K562 (cell line): Measurements from ENCODE around the gene RPL39L. TPM values are rescaled to one million over a fixed set of nuclear protein-coding genes. Genes with fewer than 3 reads are reported as not detected.

Source experiments
- CBFA2T2 ChIP-seq: fragments of 450-650 bp; conservative IDR thresholded peaks from 2 replicates; pipeline ENCODE4 v1.6.1; 2017; ENCODE audit warnings: mild to moderate bottlenecking
- CBFA2T3 ChIP-seq: fragments of 450-650 bp; IDR thresholded peaks from 2 replicates; pipeline ENCODE4 v1.6.1; 2017
- EHMT2 ChIP-seq: fragments of 450-650 bp; IDR thresholded peaks from 2 replicates; pipeline ENCODE4 v1.6.1; 2018; ENCODE audit warnings: antibody characterized with exemption
- FOXJ3 ChIP-seq: sonication (generic); formaldehyde crosslinking; IDR thresholded peaks from 2 replicates; pipeline ENCODE4 v1.4.0; 2020; ENCODE audit warnings: mild to moderate bottlenecking, missing genetic modification reagents
- HEY1 ChIP-seq: fragments of 250-450 bp; sonication (Bioruptor Pico); IDR thresholded peaks from 2 replicates; pipeline ENCODE4 v1.5.0; 2020; ENCODE audit warnings: mild to moderate bottlenecking, moderate library complexity, borderline replicate concordance
- JUN ChIP-seq, 2 experiments: sonication (generic) in 1 of 2; formaldehyde crosslinking in 1 of 2; IDR thresholded peaks; 2 replicates each; pipeline versions ENCODE4 v1.6.1 to v1.8.0; 2012 to 2022; ENCODE audit warnings: borderline replicate concordance in 2 of 2, mild to moderate bottlenecking in 2 of 2, improper control_type of control experiment in 1 of 2, low read depth in 1 of 2, low read length in 1 of 2, missing genetic modification reagents in 1 of 2
- MNT ChIP-seq, 2 experiments: fragments of 450-650 bp; conservative IDR thresholded peaks; 2 replicates each; pipeline ENCODE4 v1.6.1; 2017; ENCODE audit warnings: mild to moderate bottlenecking in 2 of 2, moderate library complexity in 2 of 2
- NBN ChIP-seq: fragments of 450-650 bp; IDR thresholded peaks from 2 replicates; pipeline ENCODE4 v1.6.1; 2016; ENCODE audit warnings: low read depth, mild to moderate bottlenecking
- TSC22D4 ChIP-seq: fragments of 450-650 bp; IDR thresholded peaks from 2 replicates; pipeline ENCODE4 v1.6.1; 2016; ENCODE audit warnings: missing genetic modification characterization, missing biosample characterization, control low read depth
- ZNF143 ChIP-seq: sonication (generic); formaldehyde crosslinking; IDR thresholded peaks from 2 replicates; pipeline ENCODE4 v1.9.0; 2022; ENCODE audit warnings: mild to moderate bottlenecking, missing genetic modification reagents
- polyA plus RNA-seq, 8 experiments: library from polyadenylated mRNA; depleted of rRNA in 4 of 8; stranded (reverse) in 5 of 8; unstranded in 3 of 8; fragments of >200 nt; fragmentation: Nextera tagmentation in 2 of 8; fragmentation: Illumina TruSeq in 1 of 8; extraction: Ambion mirVana in 2 of 8; extraction: Trizol in 1 of 8; gene quantifications; 2 replicates each; pipeline versions ENCODE4 v1.2.1 to v1.2.3, GENCODE V29; 2011 to 2014; ENCODE audit warnings: inconsistent platforms in 1 of 8, missing spikeins in 1 of 8
- total RNA-seq, 7 experiments: library from RNA; depleted of rRNA in 6 of 7; stranded (reverse); fragments of >200 nt in 6 of 7; fragmentation: Illumina TruSeq in 2 of 7; extraction: Trizol in 2 of 7; gene quantifications; 2 replicates each; pipeline versions ENCODE4 v1.2.1 to v1.2.3, GENCODE V29; 2011 to 2021; ENCODE audit warnings: low replicate concordance in 1 of 7
- TF ChIP-seq, protein P1 (sequence below): fragments of 450-650 bp; formaldehyde crosslinking; IDR thresholded peaks from 2 replicates; pipeline ENCODE4 v1.4.0; 2020; ENCODE audit warnings: mild to moderate bottlenecking, moderate library complexity
- TF ChIP-seq, protein P2 (sequence below): fragments of 450-650 bp; IDR thresholded peaks from 2 replicates; pipeline ENCODE4 v1.6.1; 2017; ENCODE audit warnings: antibody characterized with exemption, mild to moderate bottlenecking
- TF ChIP-seq, protein P3 (sequence below): fragments of 450-650 bp; formaldehyde crosslinking; IDR thresholded peaks from 2 replicates; pipeline ENCODE4 v1.4.0; 2020; ENCODE audit warnings: mild to moderate bottlenecking, mixed read lengths
- TF ChIP-seq, protein P4 (sequence below): sonication (generic); formaldehyde crosslinking; IDR thresholded peaks from 2 replicates; pipeline ENCODE4 v1.8.0; 2022; ENCODE audit warnings: missing genetic modification reagents, mild to moderate bottlenecking, moderate library complexity, borderline replicate concordance

RPL39L gene
- total and polyA plus RNA-seq, 9 of the 15 experiments (the other 6 are each of a cell fraction or from before 2014, with no cell fraction given): 15.0 to 122 (median 45.5) TPM

- TF ChIP-seq, protein P1, sequence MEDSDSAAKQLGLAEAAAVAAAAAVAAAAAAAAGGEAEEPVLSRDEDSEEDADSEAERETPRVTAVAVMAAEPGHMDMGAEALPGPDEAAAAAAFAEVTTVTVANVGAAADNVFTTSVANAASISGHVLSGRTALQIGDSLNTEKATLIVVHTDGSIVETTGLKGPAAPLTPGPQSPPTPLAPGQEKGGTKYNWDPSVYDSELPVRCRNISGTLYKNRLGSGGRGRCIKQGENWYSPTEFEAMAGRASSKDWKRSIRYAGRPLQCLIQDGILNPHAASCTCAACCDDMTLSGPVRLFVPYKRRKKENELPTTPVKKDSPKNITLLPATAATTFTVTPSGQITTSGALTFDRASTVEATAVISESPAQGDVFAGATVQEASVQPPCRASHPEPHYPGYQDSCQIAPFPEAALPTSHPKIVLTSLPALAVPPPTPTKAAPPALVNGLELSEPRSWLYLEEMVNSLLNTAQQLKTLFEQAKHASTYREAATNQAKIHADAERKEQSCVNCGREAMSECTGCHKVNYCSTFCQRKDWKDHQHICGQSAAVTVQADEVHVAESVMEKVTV: no peak
- TF ChIP-seq CBFA2T2 (no peak), NBN (peak; percentile 47; the same call in 1 of the 2 replicates), ZNF143 (no peak), EHMT2 (0 out of 2 replicates have a peak, but pooled peaks have one; percentile 9), CBFA2T3 (peak; percentile 8; the same call in 1 of the 2 replicates), HEY1 (CRISPR knock-in tag) (no peak), TSC22D4 (tag) (no peak), MNT (conservative IDR thresholded peaks at IDR 0.05) (peak; percentile 72 to 84), JUN (IDR thresholded peaks at IDR 0.05; ENCODE audit: borderline replicate concordance, low read depth, low read length) (0 out of 2 replicates have a peak, but pooled peaks have one; percentile 14), JUN (CRISPR knock-in tag; IDR thresholded peaks at IDR 0.05; ENCODE audit: borderline replicate concordance) (no peak), FOXJ3 (CRISPR knock-in tag) (no peak)
- TF ChIP-seq, protein P2, sequence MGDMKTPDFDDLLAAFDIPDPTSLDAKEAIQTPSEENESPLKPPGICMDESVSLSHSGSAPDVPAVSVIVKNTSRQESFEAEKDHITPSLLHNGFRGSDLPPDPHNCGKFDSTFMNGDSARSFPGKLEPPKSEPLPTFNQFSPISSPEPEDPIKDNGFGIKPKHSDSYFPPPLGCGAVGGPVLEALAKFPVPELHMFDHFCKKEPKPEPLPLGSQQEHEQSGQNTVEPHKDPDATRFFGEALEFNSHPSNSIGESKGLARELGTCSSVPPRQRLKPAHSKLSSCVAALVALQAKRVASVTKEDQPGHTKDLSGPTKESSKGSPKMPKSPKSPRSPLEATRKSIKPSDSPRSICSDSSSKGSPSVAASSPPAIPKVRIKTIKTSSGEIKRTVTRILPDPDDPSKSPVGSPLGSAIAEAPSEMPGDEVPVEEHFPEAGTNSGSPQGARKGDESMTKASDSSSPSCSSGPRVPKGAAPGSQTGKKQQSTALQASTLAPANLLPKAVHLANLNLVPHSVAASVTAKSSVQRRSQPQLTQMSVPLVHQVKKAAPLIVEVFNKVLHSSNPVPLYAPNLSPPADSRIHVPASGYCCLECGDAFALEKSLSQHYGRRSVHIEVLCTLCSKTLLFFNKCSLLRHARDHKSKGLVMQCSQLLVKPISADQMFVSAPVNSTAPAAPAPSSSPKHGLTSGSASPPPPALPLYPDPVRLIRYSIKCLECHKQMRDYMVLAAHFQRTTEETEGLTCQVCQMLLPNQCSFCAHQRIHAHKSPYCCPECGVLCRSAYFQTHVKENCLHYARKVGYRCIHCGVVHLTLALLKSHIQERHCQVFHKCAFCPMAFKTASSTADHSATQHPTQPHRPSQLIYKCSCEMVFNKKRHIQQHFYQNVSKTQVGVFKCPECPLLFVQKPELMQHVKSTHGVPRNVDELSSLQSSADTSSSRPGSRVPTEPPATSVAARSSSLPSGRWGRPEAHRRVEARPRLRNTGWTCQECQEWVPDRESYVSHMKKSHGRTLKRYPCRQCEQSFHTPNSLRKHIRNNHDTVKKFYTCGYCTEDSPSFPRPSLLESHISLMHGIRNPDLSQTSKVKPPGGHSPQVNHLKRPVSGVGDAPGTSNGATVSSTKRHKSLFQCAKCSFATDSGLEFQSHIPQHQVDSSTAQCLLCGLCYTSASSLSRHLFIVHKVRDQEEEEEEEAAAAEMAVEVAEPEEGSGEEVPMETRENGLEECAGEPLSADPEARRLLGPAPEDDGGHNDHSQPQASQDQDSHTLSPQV: 0 out of 2 replicates have a peak, but pooled peaks have one; percentile 49
- TF ChIP-seq, protein P3, sequence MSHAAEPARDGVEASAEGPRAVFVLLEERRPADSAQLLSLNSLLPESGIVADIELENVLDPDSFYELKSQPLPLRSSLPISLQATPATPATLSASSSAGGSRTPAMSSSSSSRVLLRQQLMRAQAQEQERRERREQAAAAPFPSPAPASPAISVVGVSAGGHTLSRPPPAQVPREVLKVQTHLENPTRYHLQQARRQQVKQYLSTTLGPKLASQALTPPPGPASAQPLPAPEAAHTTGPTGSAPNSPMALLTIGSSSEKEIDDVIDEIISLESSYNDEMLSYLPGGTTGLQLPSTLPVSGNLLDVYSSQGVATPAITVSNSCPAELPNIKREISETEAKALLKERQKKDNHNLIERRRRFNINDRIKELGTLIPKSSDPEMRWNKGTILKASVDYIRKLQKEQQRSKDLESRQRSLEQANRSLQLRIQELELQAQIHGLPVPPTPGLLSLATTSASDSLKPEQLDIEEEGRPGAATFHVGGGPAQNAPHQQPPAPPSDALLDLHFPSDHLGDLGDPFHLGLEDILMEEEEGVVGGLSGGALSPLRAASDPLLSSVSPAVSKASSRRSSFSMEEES (CRISPR knock-in tag): no peak
- TF ChIP-seq, protein P4, sequence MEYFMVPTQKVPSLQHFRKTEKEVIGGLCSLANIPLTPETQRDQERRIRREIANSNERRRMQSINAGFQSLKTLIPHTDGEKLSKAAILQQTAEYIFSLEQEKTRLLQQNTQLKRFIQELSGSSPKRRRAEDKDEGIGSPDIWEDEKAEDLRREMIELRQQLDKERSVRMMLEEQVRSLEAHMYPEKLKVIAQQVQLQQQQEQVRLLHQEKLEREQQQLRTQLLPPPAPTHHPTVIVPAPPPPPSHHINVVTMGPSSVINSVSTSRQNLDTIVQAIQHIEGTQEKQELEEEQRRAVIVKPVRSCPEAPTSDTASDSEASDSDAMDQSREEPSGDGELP (CRISPR knock-in tag): peak; percentile 86
Measured at GRCh38 chr3:187139126-187139894, at the start of gene RPL39L (continued).
